ENCODE data around the gene RUNX3.

The RUNX3 gene

DNA sequence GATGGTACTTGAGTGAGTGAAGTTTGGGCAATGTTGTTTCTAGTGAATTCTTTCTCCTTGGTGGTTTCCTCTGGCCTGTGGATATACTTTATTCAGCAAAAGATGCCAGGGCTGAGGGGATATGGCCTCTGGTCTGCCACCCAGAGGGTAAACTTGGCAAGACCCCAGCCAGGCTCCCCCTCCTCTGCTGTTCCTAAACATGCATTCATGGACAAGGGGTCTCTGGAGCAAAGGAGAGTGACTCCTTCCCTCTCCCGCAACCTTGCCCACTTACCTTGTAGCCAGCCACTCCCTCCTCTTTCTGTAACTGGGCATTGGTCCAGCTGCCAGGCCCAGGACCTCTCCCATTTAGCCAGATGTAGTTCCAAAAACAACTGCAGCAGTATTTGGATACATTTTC lies 43.8 kb downstream of the RUNX3 start:
- peak; percentile 3 to 13 for DNase-seq
- H3K9me3 ChIP-seq: peaks cover 0 to 3% (median 0%) of the 10 kb centered on the region in 3 donors
- H3K4me3 ChIP-seq: no peak overlapping the region
- peaks cover 0 to 18% of the 10 kb centered on the region in 2 donors for H3K27me3 ChIP-seq
- TF ChIP-seq CTCF (IDR thresholded peaks at IDR 0.05): no peak
- H3K27ac ChIP-seq: no peak overlapping the region
- intact Hi-C loops (cut with DNase I; ENCODE audit: low total_unique reads): no loop called here
- no peaks in the 10 kb centered on the region for H3K36me3 ChIP-seq
- H3K4me1 ChIP-seq: no peaks in the 10 kb centered on the region

GRCh38 chr1:24884751-24885150 lies 45.3 kb downstream of the RUNX3 start:
- intact Hi-C loops (cut with DNase I; ENCODE audit: low total_unique reads): no loop called here
- Histone ChIP-seq H3K9me3 (peaks cover 0 to 2% (median 0%) of the 10 kb centered on the region in 3 donors), H3K4me3 (no peak overlapping the region), H3K27ac (no peak overlapping the region), H3K36me3 (no peaks in the 10 kb centered on the region), H3K4me1 (no peaks in the 10 kb centered on the region), H3K27me3 (peaks cover 0 to 8% of the 10 kb centered on the region in 2 donors)
- TF ChIP-seq CTCF (IDR thresholded peaks at IDR 0.05): no peak
- no peak for DNase-seq

- DNase-seq: no peak
- no peaks in the 10 kb centered on the region for H3K9me3 ChIP-seq
- TF ChIP-seq CTCF (IDR thresholded peaks at IDR 0.05): no peak
- H3K36me3 ChIP-seq: no peaks in the 10 kb centered on the region
- peaks cover 0 to 19% of the 10 kb centered on the region in 2 donors for H3K27me3 ChIP-seq
- H3K4me3 ChIP-seq: no peak overlapping the region
- H3K27ac ChIP-seq: no peak overlapping the region
- intact Hi-C loops (cut with DNase I; ENCODE audit: low total_unique reads): no loop called here
- H3K4me1 ChIP-seq: no peaks in the 10 kb centered on the region
Measured at GRCh38 chr1:24881034-24881433, 49.0 kb downstream of the RUNX3 start.

GRCh38 chr1:24878775-24879742 lies 51.0 kb downstream of the RUNX3 start:
- no peak overlapping the region for H3K4me3 ChIP-seq
- no peaks in the 10 kb centered on the region for H3K9me3 ChIP-seq
- H3K4me1 ChIP-seq: no peaks in the 10 kb centered on the region
- H3K36me3 ChIP-seq: no peaks in the 10 kb centered on the region
- peak in 1 of 2 donors; percentile 25 for DNase-seq
- TF ChIP-seq CTCF (IDR thresholded peaks at IDR 0.05): no peak
- H3K27ac ChIP-seq: no peak overlapping the region
- intact Hi-C loops (cut with DNase I; ENCODE audit: low total_unique reads): no loop called here
- H3K27me3 ChIP-seq: peaks cover 0 to 22% of the 10 kb centered on the region in 2 donors

DNA sequence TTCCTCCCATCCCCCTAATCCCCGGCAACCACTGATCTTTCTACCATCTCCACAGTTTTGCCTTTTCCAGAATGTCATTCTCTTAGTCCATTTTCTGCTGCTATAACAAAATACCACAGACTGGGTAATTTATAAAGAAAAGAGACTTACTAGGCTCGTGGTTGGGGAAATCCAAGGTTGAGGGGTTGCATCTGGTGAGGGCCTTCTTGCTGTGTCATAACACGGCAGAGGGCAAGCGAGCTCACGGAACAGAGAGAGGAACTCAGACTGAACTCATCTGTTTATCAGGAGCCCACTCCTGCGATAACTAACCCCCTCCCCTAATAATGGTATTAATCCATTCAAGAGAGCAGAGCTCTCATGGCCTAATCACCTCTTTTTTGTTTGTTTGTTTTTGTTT lies 52.0 kb downstream of the RUNX3 start:
- no peak overlapping the region for H3K27ac ChIP-seq
- H3K4me1 ChIP-seq: no peaks in the 10 kb centered on the region
- no peak overlapping the region for H3K4me3 ChIP-seq
- no peaks in the 10 kb centered on the region for H3K9me3 ChIP-seq
- peaks cover 0 to 22% of the 10 kb centered on the region in 2 donors for H3K27me3 ChIP-seq
- no peaks in the 10 kb centered on the region for H3K36me3 ChIP-seq
- peak in 1 of 2 donors; percentile 13 for DNase-seq
- no peak for TF ChIP-seq CTCF (IDR thresholded peaks at IDR 0.05)
- intact Hi-C loops (cut with DNase I; ENCODE audit: low total_unique reads): no loop called here

Data from tibial artery (tissue), 4 donors.